ENCODE data around the gene FMN2. TPM values are rescaled to one million over a fixed set of nuclear protein-coding genes. Genes with fewer than 3 reads are reported as not detected.

FMN2 gene
- 1.1 TPM for total RNA-seq
- long read RNA-seq, partial matches to known transcripts, result 2 of 2 reads
- long read RNA-seq, other reads (novel, unspliced or antisense), result 0 of 2 reads

DNA sequence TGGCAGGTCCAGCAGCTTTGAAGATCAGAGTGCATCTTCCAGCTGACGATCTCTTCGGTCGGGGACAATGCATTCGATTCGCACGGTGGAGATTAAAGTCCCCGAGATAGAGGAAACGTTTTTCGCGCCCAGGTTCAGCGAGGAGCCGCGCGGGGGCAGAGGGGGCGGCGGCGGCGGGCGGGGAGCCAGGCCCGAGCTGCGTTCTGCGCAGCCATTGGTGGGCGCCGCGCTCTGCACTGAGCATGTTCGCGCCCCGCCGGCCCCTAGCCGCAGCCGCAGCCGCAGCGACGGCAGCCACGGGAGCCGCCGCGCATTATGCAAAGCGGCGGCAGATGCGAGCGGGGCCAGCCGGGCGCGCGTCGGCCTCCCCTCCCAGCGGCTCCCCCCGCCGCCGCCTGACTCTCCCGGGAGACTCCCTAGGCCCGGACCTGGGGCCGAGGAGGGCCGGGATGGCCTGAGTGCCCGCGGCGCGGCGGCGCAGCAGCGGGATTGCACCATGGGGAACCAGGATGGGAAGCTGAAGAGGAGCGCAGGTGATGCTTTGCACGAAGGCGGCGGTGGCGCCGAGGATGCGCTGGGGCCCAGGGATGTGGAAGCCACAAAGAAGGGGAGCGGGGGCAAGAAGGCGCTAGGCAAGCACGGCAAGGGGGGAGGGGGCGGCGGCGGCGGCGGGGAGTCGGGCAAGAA lies at the start of gene FMN2:
Gene FMN2 (plus strand): TSS at position 270 of the 687 bp plus-strand sequence. CDS start 227 bp downstream, at position 497.
- no peaks in the 10 kb centered on the region for H3K36me3 ChIP-seq
- H3K4me1 ChIP-seq, result peaks cover 21% of the 10 kb centered on the region
- ATAC-seq, result peak; percentile 26 to 46
- H3K27ac ChIP-seq, result no peak within 1 kb of the TSS
- H3K27me3 ChIP-seq (ENCODE audit: low read depth), result peaks cover 50% of the 10 kb centered on the region
- no peaks in the 10 kb centered on the region for H3K9me3 ChIP-seq
- no peak for DNase-seq
- intact Hi-C loops (cut with DNase I), result no loop called here
- peak within 1 kb of the TSS; percentile 39 for H3K4me3 ChIP-seq
- TF ChIP-seq, protein P1, sequence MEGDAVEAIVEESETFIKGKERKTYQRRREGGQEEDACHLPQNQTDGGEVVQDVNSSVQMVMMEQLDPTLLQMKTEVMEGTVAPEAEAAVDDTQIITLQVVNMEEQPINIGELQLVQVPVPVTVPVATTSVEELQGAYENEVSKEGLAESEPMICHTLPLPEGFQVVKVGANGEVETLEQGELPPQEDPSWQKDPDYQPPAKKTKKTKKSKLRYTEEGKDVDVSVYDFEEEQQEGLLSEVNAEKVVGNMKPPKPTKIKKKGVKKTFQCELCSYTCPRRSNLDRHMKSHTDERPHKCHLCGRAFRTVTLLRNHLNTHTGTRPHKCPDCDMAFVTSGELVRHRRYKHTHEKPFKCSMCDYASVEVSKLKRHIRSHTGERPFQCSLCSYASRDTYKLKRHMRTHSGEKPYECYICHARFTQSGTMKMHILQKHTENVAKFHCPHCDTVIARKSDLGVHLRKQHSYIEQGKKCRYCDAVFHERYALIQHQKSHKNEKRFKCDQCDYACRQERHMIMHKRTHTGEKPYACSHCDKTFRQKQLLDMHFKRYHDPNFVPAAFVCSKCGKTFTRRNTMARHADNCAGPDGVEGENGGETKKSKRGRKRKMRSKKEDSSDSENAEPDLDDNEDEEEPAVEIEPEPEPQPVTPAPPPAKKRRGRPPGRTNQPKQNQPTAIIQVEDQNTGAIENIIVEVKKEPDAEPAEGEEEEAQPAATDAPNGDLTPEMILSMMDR (IDR thresholded peaks at IDR 0.05), result no peak

DNA sequence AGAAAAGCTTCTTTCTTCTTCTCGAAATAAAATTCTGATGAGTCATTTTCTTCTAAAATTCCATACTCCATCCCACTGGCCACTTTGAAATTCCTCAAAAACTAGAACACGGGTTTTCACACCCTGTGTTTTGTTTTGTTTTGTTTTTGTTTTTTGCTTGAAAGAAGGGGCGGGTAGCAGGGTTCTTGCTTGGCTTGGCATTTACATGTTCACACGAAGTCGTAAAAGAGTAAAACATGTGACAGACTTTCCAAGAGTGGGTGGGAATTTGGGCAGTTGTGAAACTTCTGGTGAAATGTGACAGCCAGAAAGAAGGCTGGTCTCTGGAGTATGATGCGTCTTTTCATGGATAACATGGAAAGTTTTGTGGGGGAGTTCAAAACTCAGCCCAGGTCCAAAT lies 47.1 kb upstream of the FMN2 start:
- no peak for DNase-seq
- intact Hi-C loops (cut with DNase I), result no loop called here
- no peak overlapping the region for H3K27ac ChIP-seq
- H3K27me3 ChIP-seq (ENCODE audit: low read depth), result no peaks in the 10 kb centered on the region
- no peaks in the 10 kb centered on the region for H3K36me3 ChIP-seq
- ATAC-seq, result no peak
- H3K4me1 ChIP-seq, result no peaks in the 10 kb centered on the region
- H3K4me3 ChIP-seq, result no peak overlapping the region
- TF ChIP-seq, protein P1 (IDR thresholded peaks at IDR 0.05), result no peak
- no peaks in the 10 kb centered on the region for H3K9me3 ChIP-seq

DNA sequence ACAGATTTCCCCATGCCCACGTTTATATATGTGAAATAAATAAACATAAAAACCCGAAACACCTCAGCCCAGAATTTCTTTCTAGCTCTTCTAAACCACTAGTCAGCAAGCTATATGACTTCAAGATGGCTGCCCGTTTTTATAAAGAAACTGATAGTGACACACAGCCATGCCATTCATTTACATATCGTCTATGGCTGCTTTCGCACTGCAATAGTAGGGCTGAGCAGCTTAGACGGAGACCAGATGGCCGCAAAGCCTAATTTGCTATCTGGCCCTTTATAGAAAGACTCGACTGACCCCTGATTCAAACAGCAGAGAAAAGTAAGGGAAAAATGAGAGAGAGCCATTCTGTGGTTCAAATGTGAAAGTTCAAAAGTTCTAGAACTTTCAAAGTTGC lies 45.7 kb upstream of the FMN2 start:
- no peak overlapping the region for H3K4me3 ChIP-seq

DNA sequence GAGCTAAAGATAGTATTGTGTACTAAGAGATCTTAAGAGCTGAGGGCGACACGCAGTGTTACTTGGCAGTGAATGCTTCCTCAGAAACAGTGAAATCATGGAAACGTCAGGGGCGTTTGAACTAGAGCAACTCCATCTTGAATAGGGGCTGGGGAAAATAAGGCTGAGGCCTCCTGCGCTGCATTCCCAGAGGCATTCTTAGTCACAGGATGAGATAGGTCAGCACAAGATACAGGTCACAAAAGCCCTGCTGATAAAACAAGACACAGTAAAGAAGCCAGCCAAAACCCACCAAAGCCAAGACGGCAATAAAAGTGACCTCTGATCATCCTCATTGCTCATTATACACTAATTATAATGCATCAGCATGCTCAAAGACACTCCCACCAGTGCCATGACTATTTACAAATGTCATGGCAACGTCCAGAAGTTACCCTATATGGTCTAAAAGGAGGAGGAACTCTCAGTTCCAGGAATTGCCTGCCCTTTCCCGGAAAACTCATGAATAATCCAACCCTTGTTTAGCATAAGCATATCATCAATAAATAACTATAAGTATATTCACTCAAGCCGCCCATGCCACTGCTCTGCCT lies 37.5 kb upstream of the FMN2 start:
- TF ChIP-seq, protein P1 (IDR thresholded peaks at IDR 0.05), result no peak

More for the DNA sequence above, 45.7 kb upstream of the FMN2 start:
- no peaks in the 10 kb centered on the region for H3K27me3 ChIP-seq (ENCODE audit: low read depth)
- ATAC-seq (no peak), DNase-seq (no peak)
- no peaks in the 10 kb centered on the region for H3K4me1 ChIP-seq
- intact Hi-C loops (cut with DNase I), result no loop called here
- TF ChIP-seq, protein P1 (IDR thresholded peaks at IDR 0.05), result no peak
- no peak overlapping the region for H3K27ac ChIP-seq
- no peaks in the 10 kb centered on the region for H3K36me3 ChIP-seq
- no peaks in the 10 kb centered on the region for H3K9me3 ChIP-seq

DNA sequence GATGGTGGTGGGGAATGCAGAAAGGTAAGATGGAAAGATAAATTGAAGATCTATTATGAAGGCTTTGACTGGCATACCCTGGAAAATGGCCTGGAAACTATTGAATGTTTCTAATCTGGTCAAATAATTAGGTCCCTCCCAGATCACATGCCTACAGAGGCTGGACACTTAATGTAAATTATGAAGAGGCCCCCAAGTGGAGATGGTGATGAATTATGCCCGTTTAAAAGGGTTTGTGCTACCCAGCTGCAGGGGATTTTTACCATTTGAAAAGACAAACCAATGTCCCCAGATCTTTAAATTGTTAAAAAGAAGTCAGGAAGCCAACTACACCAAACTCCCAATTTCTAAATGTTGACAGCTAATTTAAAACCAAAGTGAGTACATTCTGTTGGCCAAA lies 35.7 kb upstream of the FMN2 start:
- TF ChIP-seq, protein P1 (IDR thresholded peaks at IDR 0.05), result no peak
- Histone ChIP-seq H3K4me3 (no peak overlapping the region), H3K9me3 (no peaks in the 10 kb centered on the region), H3K27me3 (ENCODE audit: low read depth) (no peaks in the 10 kb centered on the region), H3K27ac (no peak overlapping the region), H3K36me3 (no peaks in the 10 kb centered on the region), H3K4me1 (no peaks in the 10 kb centered on the region)
- DNase-seq, result no peak
- no peak for ATAC-seq
- intact Hi-C loops (cut with DNase I), result no loop called here

More for the DNA sequence above, 37.5 kb upstream of the FMN2 start:
- H3K27me3 ChIP-seq (ENCODE audit: low read depth), result no peaks in the 10 kb centered on the region
- intact Hi-C loops (cut with DNase I), result no loop called here
- no peaks in the 10 kb centered on the region for H3K4me1 ChIP-seq
- ATAC-seq (no peak), DNase-seq (no peak)
- H3K4me3 ChIP-seq, result no peak overlapping the region
- H3K9me3 ChIP-seq, result no peaks in the 10 kb centered on the region
- no peak overlapping the region for H3K27ac ChIP-seq
- H3K36me3 ChIP-seq, result no peaks in the 10 kb centered on the region

Data from lower lobe of right lung (tissue), 2 donors.